ENCODE results near the gene NGEF.

DNA sequence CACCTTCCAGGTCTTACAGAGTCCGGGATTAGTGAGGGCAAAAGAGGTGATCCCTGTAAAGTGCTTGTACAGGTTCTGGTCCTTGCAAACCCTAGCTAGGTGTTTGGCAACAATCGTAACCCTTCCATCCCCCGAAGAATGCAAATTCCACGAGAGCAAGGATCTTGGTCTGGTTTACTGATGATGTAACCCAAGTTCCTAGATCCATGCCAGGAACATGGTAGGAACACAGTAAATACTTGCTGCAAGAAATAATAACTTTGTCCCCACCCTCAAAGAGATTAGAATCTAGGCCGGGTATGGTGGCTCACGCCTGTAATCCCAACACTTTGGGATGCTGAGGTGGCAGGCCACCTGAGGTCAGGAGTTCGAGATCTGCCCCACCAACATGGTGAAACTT lies 12.7 kb upstream of the NGEF start:
- TF ChIP-seq, protein P1, sequence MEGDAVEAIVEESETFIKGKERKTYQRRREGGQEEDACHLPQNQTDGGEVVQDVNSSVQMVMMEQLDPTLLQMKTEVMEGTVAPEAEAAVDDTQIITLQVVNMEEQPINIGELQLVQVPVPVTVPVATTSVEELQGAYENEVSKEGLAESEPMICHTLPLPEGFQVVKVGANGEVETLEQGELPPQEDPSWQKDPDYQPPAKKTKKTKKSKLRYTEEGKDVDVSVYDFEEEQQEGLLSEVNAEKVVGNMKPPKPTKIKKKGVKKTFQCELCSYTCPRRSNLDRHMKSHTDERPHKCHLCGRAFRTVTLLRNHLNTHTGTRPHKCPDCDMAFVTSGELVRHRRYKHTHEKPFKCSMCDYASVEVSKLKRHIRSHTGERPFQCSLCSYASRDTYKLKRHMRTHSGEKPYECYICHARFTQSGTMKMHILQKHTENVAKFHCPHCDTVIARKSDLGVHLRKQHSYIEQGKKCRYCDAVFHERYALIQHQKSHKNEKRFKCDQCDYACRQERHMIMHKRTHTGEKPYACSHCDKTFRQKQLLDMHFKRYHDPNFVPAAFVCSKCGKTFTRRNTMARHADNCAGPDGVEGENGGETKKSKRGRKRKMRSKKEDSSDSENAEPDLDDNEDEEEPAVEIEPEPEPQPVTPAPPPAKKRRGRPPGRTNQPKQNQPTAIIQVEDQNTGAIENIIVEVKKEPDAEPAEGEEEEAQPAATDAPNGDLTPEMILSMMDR (IDR thresholded peaks at IDR 0.05): no peak
- no peak for TF ChIP-seq POLR2A (IDR thresholded peaks at IDR 0.05)
